HG02678 (cell line): ENCODE measurements around the gene TGFB3.
"Not testable (repeated sequence)": the region's sequence is repeated elsewhere in the genome, so short reads cannot be mapped to it uniquely, and the experiment has no call there.

Source experiments
- ATAC-seq: cut with Tn5 transposase; IDR thresholded peaks from one replicate; pipeline ENCODE4 v1.9.1; 2021; ENCODE audit warnings: mild to moderate bottlenecking, moderate library complexity; ENCODE audit not compliant: unreplicated experiment

Gene TGFB3

GRCh38 chr14:75981426-75982265 lies at the start of gene TGFB3:
Gene TGFB3 (minus strand): TSS chr14:75981995. CDS start chr14:75980893, 1,102 bp downstream.
- ATAC-seq: peak; percentile 40

GRCh38 chr14:76024211-76024907 lies 42.6 kb upstream of the TGFB3 start:
- no peak for ATAC-seq

GRCh38 chr14:76023757-76024156 lies 42.0 kb upstream of the TGFB3 start:
- ATAC-seq: no peak

GRCh38 chr14:76022991-76023390 lies 41.2 kb upstream of the TGFB3 start:
- no peak for ATAC-seq

GRCh38 chr14:76019676-76020075 lies 37.9 kb upstream of the TGFB3 start:
- ATAC-seq: no peak

GRCh38 chr14:76015668-76016067 lies 33.9 kb upstream of the TGFB3 start:
- no peak for ATAC-seq

GRCh38 chr14:76015191-76015590 lies 33.4 kb upstream of the TGFB3 start:
- no peak for ATAC-seq

GRCh38 chr14:76012354-76012753 lies 30.6 kb upstream of the TGFB3 start:
- no peak for ATAC-seq

- ATAC-seq: no peak
Observed at GRCh38 chr14:76011930-76012329, 30.1 kb upstream of the TGFB3 start.

GRCh38 chr14:76009627-76010026 lies 27.8 kb upstream of the TGFB3 start:
- ATAC-seq: not testable (repeated sequence)

- no peak for ATAC-seq
Observed at GRCh38 chr14:76007852-76008251, 26.1 kb upstream of the TGFB3 start.

GRCh38 chr14:76007379-76007778 lies 25.6 kb upstream of the TGFB3 start:
- ATAC-seq: no peak

- ATAC-seq: no peak
Observed at GRCh38 chr14:76006253-76006652, 24.5 kb upstream of the TGFB3 start.

GRCh38 chr14:76002383-76002782 lies 20.6 kb upstream of the TGFB3 start:
- ATAC-seq: no peak

- ATAC-seq: no peak
Observed at GRCh38 chr14:75999511-76000190, 17.9 kb upstream of the TGFB3 start.

- no peak for ATAC-seq
Observed at GRCh38 chr14:75996488-75996887, 14.7 kb upstream of the TGFB3 start.

- no peak for ATAC-seq
Observed at GRCh38 chr14:75995372-75996041, 13.7 kb upstream of the TGFB3 start.

GRCh38 chr14:75993567-75994041 lies 11.8 kb upstream of the TGFB3 start:
- ATAC-seq: peak; percentile 76

- no peak for ATAC-seq
Observed at GRCh38 chr14:75991753-75992152, 10.0 kb upstream of the TGFB3 start.

GRCh38 chr14:75990297-75990696 lies 8.5 kb upstream of the TGFB3 start:
- no peak for ATAC-seq

- ATAC-seq: no peak
Observed at GRCh38 chr14:75989134-75989533, 7.3 kb upstream of the TGFB3 start.
